HG02970 (cell line): ENCODE data around the gene CCDC171.
"Not testable (repeated sequence)": the region's sequence is repeated elsewhere in the genome, so short reads cannot be mapped to it uniquely, and the experiment has no call there.

ENCODE experiments used
- ATAC-seq: cut with Tn5 transposase; IDR thresholded peaks from one replicate; pipeline ENCODE4 v1.9.1; 2021; ENCODE audit warnings: mild to moderate bottlenecking, moderate library complexity, moderate number of reproducible peaks; ENCODE audit not compliant: unreplicated experiment, low FRiP score

CCDC171 gene

DNA sequence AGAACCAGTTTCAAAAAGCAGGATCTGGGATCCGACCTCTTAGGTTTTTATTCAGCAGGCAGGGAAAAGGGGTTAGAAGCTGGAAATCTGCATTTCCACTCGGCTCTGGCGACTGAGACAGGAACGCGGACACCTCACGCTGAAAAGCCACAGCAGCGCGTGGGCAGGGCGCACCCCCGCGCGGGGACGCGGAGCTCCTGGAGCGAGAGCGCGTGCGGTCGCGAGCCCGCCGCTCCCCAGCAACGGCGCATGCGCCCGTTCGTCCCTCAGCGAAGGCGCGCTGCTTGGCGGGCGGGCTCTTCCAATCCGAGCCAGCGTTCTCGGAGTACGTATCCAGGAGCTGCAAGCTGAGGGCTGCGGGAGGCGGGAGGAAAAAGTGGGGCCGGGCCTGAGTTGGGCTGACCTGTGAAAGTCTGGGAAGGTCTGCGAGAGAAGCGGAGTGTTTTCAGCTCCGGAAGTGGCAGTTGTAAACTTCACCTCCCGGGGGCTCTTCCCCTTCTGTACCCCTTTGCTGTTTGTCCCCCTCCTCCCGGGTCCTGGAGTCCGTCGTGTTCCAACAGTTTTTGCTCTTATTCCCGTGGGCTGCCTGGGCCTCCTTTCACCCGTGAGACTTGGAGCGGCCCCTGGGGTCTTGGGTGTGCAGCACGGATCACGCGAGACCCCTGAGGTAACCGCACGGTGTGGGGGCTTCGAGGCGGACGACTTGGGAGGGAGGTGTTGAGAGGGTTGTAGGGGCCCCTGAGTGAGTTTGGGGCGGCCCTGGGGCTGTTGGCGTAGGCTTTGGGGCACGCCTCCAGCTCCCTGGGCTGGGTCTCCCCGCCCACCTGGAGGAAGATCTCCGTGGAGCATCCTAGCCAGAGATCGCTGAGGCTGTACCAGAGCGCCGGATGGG, at the start of gene CCDC171:
Gene CCDC171 (plus strand): TSS at position 408 of the 892 bp plus-strand sequence. CDS start 11,046 bp downstream, outside the sequence.
- ATAC-seq: peak; percentile 89

DNA sequence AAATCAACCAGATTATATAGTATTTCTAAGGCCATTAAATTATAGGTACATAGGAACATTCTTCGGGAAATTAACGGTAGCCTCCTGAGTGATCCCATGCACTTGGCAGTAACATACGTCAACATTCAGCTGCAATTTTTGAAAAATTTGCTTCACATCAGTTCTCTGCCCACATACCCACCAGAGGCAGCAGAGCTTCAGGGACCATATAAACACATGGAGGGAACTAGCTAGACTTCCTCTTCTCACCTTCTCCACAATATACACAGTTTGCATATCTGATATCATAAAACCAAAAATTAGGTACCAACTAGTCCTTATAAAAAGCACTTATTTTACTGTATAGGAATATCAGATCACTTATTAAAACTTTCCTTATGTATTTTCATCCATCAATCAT, 46.9 kb upstream of the CCDC171 start:
- no peak for ATAC-seq

DNA sequence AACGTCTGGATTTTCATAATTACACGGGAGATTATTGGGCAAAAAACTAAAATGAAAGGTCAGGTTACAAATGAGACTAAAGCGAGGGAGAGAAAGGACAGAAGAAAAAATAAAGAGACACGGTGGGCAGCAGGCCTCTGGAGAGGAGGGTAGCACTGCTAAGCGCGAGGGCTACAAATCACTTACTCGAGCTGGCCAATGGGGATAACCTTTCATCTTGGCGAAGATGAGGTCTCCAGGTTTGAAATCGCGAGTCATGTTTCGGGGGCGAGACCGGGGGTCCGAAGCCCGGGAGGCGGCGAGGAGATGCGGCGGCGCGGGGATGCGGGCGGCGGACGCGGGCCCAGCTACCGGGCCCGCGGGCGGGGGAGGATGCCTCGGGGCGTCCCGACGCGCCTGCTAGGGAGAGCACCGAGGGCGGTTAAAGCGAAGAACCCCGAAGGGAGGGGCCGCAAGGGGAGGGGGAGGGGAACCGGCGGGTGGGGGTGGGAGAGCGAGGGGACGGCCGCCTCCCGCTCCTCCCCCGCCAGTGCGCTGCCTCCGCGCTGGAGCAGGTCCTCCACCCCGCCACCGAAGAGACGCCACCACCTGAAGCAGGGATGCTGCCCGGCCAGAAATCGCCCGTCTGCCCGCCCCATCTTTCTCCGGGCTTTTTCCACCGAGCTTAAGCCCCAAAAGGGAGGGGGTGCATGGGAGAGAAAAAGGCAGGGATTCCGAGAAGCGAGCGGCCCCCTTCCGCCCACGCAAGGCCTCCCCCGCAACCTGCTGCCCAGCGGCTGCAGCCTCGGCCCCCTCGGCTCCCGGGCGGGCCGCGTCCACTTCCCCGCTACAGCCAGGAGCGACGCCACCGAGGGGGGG, 42.7 kb upstream of the CCDC171 start:
- ATAC-seq: peak; percentile 28

DNA sequence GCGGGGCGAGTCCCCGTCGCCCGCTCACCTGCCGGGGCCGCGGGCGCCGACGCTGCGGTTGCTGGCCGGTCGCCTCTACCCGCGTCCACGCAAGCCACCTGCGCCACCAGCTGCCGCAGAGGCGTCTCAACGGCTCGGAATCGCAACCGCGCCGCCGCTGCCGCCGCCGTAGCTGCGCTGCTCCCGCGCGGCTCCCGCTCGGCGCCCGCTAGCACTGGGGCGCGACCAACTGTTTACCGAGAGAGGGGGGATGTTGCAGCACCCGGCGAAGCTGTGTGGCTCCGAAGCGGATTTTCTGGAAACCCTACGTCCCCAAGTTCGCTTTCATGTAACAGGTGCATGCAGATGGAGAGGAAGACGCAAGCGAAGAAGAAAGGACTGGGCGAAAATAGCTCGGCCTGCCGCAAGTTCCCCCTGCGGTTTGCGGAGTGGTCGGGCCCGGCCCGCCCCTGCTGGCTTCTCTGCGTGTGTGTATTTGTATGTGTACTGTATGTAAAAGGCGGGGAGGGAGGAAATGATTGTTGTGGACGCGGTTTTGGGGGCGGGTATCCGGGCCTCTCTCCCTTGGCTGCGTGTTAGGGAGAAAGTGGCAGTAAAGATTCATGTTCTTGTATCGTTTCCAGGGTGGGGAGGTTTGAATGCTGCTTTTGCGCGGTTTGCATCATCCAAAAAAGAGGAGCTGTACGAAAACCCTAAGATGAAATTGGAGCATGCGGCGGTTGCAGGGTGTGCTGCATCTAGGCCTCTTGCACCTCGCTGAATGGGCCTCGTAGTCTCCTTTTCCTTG, 41.9 kb upstream of the CCDC171 start, which contains the start of gene PSIP1:
Gene PSIP1 (minus strand): TSS at position 182 of the 787 bp plus-strand sequence. CDS start 782 bp downstream, outside the sequence.
- peak; percentile 82 for ATAC-seq

DNA sequence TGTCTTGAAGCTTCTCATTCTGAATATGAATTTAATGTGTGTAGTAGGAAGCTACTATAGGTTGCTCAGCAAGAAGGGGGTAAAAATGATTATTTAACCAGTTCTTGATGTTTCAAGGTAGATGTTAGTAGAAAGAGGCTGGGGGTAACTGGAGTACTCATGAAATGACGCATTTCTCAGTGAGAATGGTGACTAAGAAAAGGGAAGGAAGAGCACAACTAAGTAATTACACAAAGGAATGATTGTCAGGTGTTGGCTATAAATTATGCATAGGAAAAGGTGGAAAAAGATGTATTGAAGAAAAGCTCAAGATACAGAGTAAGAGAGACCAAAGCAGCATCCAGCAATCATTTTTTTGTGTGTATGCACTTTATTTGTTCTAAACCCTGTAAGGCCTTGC, 40.6 kb upstream of the CCDC171 start:
- no peak for ATAC-seq

DNA sequence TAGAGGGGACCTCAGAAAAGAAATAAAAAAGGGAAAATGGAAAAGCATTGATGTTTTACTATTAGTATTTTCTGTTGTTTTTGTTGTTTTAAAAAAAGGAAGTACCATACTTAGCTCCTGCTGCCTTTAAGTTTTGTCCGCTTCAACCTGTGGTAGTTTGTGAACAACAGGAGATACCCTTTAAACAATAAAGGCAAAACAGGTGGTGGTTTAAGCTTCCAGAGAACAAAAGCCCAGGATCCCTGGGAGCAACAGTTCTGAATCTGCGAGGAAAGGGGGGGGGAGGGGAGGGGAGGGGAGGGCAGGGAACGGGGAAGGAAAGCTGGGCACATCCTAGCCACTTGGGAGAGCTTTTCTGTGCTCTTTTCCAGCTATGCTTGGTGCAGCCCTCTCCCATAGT, 40.0 kb upstream of the CCDC171 start:
- ATAC-seq: no peak

DNA sequence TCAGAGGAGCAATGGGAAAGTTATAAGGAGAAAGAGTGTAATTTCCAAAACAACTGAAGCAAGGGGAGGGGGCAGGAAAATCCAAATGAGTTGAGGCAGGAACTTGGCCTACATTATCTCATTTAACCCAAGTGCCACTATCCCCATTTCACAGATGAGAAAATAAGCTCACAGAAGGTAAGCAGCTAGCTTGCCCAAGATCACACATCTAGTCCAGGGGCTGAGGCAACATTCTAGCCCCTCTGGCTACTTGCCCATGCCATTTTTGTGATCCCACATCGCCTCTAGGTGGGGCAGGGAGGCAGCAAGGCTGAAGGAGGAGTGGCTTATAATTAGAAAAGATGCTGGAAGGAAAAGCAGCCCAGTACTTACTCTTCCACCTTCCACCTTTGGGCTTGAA, 39.5 kb upstream of the CCDC171 start:
- no peak for ATAC-seq

DNA sequence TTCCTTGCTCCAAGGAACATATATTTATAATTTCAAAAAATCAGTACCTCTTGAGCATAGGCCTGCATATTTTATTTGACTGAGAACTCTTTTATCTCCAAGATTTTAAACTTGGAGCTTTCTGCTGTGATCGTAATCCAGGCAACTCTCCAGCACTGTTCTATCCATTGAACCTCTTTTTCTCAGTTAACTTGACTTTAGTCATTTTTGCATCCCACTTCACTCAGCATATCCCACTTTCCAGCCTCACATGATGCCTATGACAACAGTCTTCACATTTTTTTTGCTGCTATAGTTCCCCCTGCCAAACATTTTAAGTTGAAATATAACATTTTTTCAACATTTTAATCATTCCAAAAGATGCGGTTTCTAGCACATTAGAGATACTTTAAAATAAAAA, 33.0 kb upstream of the CCDC171 start:
- ATAC-seq: no peak

DNA sequence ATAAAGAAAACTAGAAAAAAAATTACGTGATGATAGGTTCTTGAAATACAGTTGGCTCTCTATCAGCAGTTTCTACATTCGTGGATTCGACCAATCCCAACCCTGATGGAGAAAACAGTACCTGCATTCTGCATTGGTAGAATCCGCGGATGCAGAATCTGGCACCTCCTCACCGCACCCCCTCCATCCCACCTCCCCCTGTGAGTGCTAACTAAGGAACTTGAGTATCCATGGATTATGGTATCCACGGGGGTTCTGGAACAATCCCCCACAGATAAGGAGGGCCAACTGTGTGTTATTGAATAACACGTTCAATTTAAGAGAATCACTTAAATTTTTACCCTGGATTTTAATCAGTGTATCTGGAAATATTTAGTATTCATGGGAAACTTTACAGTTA, 31.6 kb upstream of the CCDC171 start:
- ATAC-seq: no peak

DNA sequence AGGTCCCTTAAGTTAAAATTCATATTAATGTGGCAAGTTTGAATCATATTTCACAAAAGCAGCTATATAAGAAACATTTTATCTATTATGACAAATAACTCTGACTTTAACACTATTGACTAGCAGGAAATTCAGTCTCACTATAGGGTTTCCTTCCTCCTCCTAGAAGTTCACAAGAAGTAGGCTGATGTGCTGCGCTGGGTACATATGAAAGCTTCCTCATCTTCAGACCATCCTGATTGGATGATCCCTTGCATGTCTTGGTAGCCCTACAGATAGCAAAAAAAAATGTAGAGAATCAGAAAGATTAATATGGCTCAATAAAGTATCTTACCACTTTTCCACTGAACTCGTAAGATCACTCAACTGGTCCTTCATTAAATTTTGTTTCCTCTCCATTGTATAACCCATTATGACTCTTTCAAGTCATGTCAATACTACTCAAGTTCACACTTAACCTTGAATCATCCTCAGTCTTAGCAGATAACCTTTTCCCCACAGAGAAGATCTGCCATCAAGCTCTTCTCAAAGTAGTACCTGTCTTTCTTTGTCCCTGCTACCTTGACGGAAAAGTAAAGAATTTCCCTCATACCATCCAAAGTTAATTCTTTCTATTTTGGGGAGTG, 30.6 kb upstream of the CCDC171 start:
- no peak for ATAC-seq

DNA sequence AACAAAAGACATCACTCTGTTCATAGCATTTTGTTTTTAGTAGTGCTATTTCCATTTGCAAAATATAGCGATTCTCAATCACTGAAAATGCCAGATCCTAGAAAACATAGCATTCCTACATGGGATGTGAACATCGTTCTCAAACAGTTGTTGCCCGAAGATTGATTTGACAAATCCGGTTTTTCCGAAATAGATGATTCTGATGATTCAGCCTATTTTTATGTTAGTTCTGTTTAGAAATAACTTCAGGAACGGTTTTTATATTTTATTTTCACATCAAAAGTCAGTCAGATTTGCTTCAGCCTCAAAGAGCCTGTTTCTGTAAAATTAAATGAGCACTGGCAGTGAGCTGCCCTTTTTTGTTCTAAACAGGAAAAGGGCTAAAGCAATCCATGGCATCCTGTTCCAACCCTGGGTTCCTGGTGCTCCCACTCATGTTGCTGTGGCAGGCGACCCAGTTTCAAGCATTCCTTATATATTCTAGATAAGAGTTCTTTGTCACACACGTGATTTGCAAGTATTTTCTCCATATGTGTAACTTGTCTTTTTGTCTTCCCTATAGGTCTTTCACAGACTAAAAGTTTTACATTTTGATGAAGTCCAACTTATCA, 27.9 kb upstream of the CCDC171 start:
- no peak for ATAC-seq

DNA sequence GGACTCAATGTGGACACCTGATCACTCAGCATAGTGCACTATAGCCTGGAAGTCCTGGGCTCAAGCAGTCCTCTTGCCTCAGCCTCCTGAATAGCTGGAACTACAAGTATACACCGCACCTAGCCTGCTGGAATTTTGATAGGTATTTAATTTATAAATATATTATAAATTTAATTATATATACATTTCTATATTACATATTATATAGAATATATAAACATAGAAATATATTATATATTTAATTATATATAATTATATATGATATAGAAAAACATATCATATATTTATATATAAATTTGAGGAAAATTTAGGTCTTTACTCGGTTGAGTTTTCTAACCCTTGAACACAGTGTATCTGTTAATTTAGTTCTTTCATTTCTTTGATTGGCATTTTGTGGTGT, 26.9 kb upstream of the CCDC171 start:
- no peak for ATAC-seq

DNA sequence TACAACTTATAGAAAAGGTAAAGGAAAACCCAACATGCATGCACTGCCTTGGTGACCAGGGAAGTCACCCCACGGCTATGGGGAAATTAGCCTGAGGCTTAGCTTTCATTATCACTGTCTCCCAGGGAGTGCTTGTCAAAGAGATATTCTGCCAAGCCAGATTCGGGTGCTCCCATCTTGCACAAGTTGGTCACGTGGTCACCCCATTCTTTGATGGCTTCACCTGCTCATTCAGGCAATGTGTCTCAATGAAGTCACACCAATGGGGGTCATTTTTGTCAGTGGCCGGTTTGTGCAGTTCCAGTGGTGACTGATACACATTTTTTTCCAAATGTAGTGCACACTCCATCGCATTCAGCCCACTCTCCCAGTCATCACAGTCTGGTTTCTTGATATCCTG, 25.8 kb upstream of the CCDC171 start:
- not testable (repeated sequence) for ATAC-seq

DNA sequence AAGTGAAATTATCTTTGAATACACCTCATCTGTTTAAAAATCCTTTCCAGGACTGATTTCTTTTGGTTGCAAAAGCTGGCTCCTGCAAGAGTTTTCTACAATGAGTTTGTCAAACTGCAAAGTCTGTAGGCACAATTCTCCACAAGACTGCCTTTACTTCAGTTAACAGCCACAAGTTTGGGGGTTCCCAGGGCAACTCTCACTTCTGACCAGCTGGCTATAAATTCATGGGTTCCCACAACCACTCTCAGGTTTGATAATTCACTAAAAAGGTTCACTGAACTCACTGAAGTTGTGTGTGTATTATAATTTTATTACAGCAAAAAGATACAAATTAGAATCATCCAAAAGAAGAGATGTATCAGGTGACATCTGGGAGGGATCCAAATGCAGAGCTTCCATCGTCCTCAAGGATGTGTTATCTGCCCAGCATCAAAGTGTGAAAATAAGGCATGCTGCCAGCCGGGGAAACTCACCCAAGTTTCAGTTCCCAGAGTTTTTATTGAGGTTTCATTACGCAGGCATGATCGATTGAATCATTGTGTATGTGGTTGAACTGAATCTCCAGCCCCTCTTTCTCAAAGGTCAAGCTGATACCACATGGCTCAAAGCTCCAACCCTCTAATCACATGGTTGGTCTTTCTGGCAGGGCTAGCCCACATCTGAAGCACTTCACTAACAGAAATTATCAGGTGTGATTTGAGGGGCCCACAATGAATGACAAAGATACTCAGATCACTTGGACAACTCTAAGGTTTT, 23.1 kb upstream of the CCDC171 start:
- ATAC-seq: peak; percentile 72

DNA sequence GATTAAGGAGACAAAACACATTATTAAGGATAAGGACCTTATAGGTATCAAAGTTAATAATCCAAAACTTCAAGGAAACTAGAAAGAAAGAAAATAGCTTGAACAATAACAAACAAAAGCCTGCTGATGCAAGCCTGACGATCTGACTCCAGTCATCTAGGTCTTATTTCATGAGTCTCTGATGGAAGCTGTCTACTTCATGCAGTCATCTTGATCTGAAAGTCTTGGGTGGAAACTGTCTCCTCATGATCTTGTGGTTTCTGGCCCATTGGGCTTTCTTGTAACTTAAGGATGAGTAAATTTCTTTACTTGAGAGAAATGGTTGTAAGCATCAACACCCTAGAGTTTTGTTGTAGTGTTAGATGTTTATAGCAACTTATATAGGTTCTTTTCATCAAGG, 21.5 kb upstream of the CCDC171 start:
- ATAC-seq: peak; percentile 37

DNA sequence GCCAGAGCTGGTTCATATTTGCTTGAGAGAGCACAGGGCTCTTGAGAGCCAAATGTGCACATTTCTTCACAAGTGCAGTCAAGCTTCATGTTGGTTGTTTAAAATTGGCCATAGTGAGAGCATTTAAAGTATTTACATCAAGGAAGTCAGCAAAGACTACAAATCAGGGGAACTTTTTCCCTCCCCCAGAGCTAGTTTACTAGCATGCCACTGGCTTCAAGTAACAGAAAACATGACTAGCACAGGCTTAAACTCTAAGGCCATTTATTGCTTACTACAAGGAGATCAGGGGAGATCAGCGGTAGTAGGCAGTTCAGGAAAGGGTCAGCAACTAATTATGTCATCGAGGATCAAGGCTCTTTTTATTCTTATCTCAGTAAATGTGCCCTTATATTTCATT, 11.0 kb upstream of the CCDC171 start:
- ATAC-seq: no peak

DNA sequence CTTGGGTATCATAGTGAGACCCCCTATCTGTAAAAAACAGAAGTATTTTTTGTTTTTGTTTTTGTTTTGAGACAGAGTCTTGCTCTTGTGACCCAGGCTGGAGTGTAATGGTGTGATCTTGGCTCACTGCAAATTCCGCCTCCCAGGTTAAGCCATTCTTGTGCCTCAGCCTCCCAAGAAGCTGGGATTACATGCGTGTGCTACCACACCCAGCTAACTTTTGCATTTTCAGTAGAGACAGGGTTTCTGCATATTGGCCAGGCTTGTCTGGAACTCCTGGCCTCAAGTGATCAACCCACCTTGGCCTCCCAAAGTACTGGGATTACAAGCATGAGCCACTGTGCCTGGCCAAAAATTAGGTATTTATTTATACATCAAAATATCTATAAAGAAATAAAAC, 10.2 kb upstream of the CCDC171 start:
- ATAC-seq: no peak

DNA sequence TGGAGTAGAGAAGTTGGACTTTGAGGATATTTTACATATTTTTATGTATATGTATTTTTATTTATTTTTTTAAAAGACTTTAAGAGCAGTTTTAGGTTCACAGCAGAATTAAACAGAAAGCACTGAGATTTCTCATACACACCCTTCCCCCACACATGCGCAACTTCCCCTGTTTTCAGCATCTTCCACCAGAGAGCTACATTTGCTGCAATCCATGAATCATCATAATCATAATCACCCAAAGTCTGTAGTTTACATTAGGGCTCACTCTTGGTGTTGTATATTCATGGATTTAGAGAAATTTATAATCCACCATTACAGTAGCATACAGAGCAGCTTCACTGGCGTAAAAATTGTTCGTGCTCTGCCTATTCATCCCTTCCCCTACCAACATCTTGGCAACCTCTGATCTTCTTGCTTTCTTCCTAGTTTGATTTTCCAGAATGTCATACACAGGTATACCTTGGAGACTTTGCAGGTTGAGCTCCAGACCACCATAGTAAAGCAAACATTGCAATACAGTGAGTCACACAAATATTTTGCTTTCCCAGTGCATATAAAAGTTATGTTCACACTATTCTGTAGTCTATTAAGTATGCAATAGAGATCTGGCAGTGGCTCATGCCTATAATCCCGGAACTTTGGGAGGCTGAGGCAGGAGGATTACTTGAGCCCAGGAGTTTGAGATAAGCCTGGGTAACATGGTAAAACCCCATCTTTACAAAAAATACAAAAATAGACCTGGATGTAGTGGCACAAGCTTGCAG, 9.6 kb upstream of the CCDC171 start:
- no peak for ATAC-seq
